GM19025 (cell line): ENCODE results near the gene SLC29A2.
"Not testable (repeated sequence)": the region's sequence is repeated elsewhere in the genome, so short reads cannot be mapped to it uniquely, and the experiment has no call there.

ENCODE experiments used
- ATAC-seq: cut with Tn5 transposase; IDR thresholded peaks from one replicate; pipeline ENCODE4 v1.9.1; 2021; ENCODE audit warnings: mild to moderate bottlenecking, low read depth, moderate library complexity; ENCODE audit not compliant: unreplicated experiment

SLC29A2 gene

DNA sequence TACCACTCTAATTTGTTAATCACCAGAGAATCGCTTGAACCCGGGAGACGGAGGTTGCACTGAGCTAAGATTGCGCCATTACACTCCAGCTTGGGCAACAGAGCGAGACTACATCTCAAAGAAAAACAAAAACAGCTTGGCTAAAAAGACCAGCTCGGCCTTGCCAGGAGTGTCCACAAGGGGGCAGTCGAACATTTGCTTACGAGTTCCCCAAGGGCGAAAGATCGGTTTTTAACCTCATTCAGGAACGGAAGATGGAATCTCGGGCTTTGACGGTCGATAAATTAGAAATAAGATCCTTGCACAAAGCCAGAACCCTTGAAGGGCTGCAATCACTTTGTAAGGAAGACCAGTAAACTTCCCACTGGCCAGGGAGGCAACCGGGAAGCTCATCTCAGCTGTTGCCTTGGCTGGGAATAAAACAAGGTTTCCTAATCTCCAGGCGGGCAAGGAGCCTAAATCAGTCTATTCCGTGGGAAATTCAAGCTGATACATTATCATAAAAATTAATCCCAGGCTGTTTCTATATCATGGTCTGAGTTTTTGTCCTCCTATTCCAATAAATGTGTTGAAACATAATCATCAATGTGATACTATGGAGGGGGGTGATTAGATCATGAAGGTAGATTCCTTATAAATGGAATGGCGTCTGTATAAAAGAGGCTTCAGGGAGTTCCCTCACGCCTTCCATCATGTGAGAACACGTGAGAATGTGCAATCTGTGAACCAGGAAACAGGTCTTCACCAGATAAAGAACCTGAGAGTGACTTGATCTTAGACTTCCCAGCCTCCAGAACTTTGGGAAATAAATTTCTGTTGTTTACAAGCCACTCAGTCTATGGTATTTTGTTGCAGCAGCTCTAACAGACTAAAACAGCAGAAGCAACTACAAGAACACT, 14.9 kb upstream of the SLC29A2 start:
- no peak for ATAC-seq

DNA sequence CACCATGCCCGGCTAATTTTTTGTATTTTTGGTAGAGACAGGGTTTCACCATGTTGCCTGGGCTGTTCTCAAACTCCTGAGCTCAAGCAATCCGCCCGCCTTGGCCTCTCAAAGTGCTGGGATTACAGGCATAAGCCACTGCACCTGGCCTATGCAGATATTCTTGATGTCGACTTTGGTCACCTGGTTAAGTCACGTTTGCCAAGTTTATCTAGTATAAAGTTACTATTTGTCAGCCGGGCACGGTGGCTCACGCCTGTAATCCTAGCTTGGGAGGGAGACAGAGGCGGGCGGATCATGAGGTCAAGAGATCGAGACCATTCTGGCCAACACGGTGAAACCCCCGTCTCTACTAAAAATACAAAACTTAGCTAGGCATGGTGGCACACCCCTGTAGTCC, 12.8 kb upstream of the SLC29A2 start:
- ATAC-seq = not testable (repeated sequence)

DNA sequence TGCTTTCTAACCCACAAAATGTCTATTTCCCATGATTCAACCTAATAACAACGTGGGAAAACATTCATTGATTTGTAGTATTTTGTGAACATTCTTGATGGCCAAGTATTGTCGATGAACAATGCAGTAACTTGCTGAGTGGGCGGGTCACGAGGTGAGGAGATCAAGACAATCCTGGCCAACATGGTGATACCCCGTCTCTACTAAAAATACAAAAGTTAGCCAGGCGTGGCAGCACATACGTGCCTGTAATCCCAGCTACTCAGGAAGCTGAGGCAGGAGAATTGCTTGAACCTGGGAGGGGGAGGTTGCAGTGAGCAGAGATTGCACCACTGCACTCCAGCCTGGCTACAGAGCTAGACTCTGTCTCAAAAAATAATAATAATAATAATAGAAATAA, 8.7 kb upstream of the SLC29A2 start:
- not testable (repeated sequence) for ATAC-seq

DNA sequence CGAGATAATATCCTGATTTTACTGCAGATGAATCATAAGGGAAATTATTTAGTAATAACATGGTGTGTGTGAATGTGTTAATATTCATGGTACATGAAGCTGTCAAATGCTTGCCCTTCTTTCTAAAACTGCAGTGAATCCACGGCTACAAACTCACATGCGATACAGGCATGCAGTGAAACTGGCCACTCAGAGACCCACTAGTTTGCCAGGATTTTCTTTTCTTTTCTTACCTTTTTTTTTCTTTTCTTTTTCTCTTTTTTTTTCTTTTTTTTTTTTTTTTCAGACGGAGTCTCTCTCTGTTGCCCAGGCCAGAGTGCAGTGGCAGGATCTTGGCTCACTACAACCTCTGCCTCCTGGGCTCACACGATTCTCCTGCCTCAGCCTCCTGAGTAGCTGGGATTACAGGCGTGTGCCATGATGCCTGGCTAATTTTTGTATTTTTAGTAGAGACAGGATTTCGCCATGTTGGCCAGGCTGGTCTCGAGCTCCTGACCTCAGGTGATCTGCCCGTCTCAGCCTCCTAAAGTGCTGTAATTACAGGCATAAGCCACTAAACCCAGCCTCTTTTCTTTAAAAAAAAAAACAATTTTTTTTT, 2.2 kb upstream of the SLC29A2 start:
- ATAC-seq = not testable (repeated sequence)

DNA sequence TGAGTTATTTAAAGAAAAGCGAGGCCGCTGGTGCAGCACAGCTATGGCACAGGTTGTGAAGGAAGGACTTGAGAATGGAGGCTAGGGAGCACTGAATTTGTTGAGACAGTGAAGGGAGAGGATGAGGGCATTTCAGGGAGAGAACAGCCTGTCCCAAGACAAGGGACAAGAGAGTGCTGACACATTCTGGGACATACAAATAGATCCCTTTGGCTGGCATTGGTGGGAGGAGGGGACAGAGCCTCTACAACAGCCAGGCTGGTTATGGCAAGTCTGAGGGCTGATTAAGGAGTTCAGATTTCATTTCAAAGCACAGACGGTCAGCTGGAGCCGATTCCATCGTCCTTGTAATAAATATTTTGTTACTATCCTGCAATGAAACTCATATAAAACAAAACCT, 1.7 kb upstream of the SLC29A2 start:
- ATAC-seq = no peak

DNA sequence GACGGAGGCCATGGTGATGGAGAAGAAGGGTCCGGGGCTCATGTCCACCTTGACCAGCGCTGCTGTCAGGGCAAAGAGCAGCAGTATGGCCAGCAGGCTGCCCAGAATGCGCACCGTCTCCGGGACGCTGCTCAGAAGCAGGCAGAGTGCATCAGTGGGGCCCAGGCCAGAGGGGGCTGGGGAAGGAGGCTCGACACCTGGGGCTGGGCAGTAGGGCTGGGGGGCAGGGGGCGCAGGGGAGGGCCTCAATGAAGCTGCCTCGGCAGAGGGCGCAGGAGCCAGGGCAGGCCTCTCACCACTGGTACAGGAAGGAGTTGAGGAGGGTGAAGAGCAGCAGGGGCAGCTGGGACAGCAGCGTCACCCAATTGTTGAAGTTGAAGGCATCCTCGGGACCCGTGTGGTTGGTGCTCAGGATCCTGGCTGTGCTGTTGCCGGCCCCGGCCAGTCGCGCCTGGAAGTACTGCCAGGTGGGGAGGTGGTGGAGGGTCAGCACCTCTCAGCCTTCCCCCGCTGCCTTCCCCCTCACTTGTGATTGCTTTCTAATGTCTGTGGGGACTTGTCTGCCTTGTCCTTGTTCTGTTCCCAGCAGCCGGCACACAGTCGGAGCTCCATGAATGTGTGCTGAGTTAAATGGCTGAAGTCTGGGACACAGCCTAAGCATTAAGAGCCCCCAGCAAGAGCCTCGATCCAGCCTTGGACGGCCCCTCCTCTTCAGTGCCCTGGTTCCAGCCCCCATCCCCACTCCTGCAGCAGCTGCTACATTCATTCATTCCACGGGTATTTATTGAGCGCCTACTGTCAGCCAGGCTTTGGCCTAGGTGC, 2.3 kb downstream of the SLC29A2 start:
- no peak for ATAC-seq

DNA sequence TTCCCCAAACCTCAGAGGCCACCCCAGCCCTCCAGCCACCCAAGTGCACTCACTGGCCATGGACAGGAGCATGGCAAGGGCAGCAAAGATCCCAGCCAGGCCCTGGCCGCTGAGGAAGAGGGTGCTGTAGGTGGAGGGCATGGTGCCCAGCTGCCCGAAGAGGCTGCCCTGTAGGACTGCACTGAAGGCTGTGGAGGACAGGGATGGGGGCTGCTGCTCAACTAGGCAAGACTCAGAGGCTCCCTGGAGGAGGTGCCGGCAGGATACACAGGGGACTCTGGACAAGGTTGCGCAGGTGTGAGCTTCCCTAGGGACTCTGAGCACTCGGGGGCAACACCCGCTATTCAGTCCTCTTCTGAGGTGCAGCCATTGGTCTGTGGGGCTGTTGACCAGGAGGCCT, 3.1 kb downstream of the SLC29A2 start:
- no peak for ATAC-seq

DNA sequence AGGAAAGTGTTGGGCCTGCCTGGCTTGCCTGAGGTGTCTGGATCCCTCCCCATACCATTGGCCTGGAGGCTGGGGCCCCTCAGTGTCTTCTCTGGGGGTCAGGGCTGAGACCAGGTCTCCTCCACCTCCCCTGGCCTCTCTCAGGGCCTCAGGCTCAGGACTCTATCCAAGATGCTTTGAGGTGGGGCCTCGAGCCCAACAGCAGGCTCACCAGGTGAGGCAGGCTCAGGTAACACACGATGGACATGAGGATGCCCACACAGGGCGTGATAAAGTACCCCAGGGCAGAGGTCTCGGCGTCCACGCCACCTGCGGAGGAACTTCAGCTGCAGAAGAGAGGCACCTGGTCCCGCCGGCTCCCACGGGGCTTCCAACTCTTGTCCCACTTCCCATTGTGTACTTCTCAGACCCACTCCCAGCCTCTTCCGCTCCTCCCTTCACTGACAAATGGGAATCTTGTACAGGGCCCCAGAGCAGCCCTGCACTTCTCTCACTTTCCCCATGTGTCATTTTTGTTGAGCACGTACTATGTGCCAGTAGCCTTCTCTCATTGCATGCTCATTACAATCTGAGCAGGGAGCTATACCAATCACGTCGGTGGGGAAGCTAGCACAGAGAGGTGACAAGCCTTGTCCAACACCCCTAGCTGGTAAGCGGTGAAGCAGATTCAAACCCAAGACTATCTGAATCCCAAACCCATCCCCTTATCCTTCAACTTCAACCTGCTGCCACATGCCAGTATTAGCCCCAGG, 3.8 kb downstream of the SLC29A2 start:
- no peak for ATAC-seq

DNA sequence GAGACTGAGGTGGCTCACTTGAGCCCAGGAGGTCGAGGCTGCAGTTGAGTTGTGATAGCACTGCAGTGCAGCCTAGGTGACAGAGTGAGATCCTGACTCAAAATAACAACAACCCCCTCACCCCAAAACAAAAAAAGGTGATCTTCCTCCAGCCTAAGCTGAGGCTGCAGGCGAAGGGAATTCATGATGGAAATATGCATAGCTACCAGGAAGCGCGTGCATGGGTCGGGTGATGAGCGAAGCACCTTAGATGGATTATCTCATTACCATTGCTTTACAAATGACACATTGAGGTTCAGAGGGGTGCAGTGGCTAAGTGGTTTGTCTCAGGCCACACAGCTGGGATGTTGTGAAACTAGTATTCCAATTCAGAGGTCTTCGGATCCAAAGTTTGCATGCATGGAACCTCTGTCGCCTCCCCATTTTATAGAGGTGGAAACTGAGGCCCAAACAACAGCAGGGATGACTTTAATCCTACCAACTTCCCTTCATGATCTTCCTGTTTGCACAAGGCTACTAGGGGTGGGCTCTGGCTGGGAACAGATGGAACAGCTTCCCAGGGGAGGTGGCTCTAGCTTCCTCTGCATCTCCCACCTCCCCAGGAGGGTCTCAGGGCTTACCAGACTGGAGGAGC, 4.6 kb downstream of the SLC29A2 start:
- ATAC-seq = no peak

DNA sequence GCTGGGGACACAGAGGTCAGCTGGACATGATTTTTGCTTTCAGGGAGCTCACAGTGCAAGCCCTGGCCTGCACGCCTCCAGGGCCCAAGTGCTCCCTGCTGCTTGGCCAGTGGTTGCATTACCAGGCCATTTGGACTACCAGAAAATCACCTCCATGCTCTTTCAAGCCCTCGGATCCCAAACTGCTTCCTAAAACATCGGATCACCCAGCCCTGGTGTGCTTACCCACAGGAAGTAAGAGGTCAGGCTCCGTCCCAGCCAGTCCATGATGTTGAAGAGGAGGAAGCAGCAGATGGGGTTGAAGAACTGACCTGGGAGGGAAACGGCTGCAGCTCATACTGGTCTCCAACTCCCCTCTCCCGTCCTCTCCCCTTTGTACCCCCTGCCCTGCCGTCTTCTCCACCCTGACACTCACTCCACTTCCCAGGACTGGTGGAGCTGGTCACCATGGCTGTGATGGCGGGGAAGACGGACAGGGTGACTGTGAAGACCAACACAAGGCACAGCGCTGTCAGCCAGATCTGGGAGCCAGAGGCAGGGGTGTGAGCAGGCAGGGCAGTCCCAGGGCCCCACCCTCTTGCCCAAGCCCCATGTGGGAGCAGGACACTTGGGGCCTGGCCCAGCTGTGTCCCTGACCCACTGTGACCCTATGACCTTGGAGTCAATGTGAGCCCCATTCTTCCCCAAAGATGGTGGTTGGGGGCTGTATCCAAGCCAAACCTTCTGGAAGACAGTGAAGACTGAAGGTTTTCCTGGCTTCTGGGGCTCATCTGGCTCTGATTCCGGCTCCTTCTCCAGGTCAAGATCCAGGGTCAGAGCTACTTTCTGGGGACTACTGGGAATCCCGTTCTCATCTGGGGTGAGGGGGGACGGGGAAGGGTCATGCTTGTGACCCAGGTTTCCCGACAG, 5.6 kb downstream of the SLC29A2 start:
- ATAC-seq = no peak

DNA sequence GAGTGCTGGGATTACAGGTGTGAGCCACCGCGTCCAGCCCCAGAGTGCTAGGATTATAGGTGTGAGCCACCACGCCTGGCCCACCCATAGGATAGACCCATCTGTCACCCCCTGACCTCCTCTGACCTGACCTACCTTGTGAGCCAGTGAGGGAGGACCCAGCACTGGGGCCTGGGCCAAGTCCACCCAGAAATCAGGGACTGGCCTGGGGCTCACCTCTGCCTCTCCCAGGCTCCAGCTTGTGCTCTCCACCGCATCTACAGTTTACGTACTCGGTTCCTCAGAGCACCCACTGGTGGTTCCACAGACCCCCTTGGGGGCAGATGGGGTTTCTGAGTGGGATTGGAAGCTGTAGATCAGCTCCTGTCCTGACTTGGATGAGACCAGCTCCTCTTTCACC, 6.4 kb downstream of the SLC29A2 start:
- no peak for ATAC-seq

DNA sequence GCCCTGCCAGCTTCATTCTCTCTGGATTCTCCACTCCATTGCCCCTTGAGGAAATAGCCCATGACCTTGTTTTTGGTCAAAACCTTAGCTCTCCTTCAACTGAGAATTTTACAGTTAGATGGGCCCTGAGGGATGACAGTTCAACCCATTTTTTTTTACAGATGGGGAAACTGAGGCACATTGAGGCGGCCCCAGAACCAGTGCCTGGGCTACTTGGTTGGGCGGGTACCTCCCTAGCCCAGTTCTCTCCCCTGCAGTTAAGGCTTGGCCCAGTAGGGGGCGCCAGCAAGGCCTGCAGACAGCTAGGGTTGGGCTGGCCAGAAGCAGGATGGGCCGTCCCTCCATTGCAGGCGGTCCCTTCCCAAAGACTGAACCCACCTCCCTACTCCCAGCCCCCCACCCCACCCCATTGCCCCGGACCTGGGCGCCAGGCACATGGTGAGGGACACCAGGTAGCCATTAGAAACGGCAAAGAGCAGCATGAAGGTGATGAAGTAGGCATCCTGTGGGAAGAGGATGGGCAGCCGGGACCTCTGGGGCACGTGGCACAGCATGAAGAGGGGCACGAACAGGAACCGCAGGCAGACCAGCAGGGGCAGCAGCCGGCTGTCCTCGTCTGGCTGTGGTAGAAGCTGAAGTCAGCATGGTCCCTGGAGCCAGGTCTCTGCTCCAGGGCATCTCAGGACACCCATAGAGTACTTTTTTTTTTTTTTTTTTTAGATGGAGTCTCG, 7.6 kb downstream of the SLC29A2 start:
- ATAC-seq = no peak

DNA sequence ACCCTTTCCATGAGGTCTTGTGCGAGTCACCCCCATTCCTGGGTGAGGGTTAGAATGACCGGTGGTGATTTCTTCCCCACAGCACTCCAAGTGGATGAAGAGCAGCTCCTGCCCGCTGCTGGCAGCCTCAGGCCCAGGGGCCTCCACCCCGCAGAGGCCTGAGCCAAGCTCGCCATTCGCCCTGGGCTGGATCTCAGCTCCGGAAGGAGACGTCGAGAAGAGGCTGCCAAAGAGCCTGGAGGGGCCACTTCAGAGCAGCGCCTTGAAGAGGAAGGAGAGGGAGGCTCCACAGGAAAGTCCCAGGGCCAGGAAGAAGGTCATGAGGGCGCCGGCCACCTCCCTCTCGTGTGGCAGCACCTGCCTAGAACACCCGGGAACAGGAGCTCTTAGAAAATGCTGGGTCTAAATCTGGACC, 8.4 kb downstream of the SLC29A2 start:
- no peak for ATAC-seq

DNA sequence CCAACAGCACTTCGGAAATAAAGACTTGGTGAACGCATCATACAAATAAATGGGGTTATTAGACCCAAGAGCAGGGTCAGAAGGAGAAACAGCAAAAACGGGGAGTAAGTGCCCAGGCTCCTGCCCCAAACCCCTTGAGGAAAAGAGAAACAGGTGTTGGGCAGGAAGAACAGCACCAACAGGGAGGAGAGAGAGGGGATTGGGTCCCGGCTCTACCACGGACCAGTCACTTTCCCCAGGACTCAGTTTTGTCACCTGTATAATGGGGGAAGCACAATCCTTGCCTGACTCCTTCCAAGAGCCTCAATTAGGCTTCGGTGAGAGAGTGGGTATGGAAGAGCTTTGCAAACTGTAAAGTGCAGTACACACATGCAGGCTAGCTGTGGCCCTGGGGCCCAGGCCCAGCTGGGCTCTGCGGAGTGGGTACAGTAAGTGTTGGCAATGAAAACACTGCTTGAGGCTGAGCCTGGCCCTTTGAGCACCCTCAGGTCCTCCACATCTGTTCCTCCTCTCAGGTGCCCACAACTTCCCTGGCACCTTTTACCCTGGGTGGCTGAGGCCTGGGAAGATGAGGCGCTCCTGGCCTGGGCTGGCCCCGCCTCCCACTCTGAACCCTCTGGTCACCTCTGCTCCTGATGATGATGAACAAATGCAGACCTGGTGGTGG, 8.9 kb downstream of the SLC29A2 start:
- ATAC-seq = no peak

DNA sequence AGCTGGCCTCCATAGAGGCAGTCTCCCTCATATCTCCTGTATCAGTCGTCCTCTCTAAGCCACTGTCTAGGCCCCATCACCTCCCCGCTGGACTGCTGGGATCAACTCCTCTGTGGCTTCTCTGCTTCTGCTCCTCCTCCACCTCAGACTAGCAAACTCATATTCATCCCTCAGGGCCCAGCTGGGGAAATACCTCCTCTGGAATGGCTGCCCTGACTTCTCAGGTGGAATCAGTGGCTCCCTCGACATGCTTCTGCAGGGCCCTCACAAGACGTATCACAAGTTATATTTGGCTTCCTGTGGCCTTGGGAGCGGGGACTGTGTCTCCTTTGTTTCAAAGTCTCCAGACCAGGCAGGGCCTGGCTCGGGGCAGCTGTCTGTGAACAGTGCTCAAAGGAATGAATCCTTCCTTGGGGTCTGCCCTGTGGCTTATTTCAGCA, 10.0 kb downstream of the SLC29A2 start:
- no peak for ATAC-seq

DNA sequence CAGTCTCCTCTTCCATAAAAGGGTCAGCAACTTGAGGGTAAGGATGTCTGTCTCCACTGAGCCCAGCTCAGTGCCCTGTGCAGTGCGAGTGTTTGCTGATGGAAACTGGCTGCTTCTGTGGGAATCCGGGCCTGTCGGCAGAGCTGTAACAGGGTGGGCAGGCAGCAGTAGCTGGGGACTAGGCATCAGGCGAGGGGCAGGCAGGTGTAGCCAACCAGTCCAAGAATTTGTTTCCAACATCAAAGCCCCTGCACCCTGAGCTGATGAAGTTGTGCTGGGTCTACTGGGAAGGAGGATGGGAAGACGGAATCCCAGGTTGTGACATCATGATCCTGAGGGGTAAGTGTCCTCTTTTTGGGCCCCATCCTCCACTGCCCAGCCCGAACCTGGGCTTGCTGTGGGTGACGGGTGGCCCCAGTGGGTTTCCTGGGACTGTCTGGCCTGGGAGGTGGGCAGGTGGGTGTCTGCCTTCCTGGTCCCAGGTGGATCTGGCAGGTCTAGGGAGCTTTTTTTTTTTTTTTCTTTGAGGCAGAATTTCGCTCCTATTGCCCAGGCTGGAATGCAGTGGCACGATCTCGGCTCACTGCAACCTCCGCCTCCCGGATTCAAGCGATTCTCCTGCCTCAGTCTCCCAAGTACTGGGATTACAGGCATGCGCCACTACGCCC, 11.0 kb downstream of the SLC29A2 start:
- no peak for ATAC-seq

DNA sequence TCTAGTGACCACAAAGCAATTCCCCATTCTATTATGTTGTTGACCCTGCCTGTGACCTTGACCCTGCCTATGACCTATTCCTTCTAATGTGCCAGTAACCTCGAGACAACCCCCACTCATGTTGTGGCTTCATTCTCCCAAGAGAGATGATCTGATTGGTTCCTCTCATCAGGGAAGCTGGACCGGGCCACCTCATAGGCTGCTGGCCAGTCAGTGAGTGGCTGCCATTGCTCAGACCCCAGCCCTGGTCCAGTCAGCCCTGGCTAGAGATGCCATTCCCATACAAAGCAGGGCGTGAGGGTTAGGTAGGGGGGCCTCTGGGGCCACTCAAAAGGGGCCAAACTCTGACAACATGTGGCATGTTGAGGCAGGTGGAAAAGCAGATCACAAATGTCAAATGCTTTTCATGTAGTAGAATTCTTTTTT, 11.9 kb downstream of the SLC29A2 start:
- ATAC-seq = no peak
